Left ventricle myocardium inferior (tissue), 1 donor: ENCODE results near the gene OR10A4. TPM values are rescaled to one million over a fixed set of nuclear protein-coding genes. Genes with fewer than 3 reads are reported as not detected.
A peak's percentile ranks its signal among the peaks of the same experiment; 100 is the strongest.

ENCODE experiments used
- DNase-seq: peaks from one replicate; pipeline ENCODE4 v3.0.0-alpha.2; 2020
- H3K27ac ChIP-seq: fragments of 200-600 bp; replicated peaks from 2 replicates; pipeline ENCODE4 v1.8.0; 2021
- H3K27me3 ChIP-seq: fragments of 200-600 bp; 2 replicates; pipeline ENCODE4 v1.8.0; 2021; ENCODE audit warnings: low read depth
- H3K36me3 ChIP-seq: fragments of 200-600 bp; 2 replicates; pipeline ENCODE4 v1.8.0; 2021
- H3K4me1 ChIP-seq: fragments of 200-600 bp; 2 replicates; pipeline ENCODE4 v1.8.0; 2021
- H3K4me3 ChIP-seq: fragments of 200-600 bp; 2 replicates; pipeline ENCODE4 v1.8.0; 2021; ENCODE audit warnings: mild to moderate bottlenecking, moderate library complexity
- H3K9me3 ChIP-seq: fragments of 200-600 bp; replicated peaks from 2 replicates; pipeline ENCODE4 v1.8.0; 2021
- intact Hi-C: fragments of 100-400 bp; cut with micrococcal nuclease; formaldehyde crosslinking; loops from one replicate; pipeline ENCODE4 v1.11.0; 2022
- total RNA-seq: library from RNA; stranded (reverse); fragmentation: NEBNext Ultra II Directional; extraction: Animal tissue kit (Norgen Biotek cat#: 25700); gene quantifications from one replicate; pipeline ENCODE4 v1.2.1, GENCODE V29; 2021
- TF ChIP-seq, protein P1 (sequence below): fragments of 200-600 bp; IDR thresholded peaks from 2 replicates; pipeline ENCODE4 v1.8.0; 2021; ENCODE audit warnings: antibody characterized with exemption, mild to moderate bottlenecking, borderline replicate concordance
- donor health status: DM: no; HTN: yes; CAD: no; lungs with severe emphysema.

The OR10A4 gene
- total RNA-seq, 1 donor from 2014 or later, result not detected

DNA sequence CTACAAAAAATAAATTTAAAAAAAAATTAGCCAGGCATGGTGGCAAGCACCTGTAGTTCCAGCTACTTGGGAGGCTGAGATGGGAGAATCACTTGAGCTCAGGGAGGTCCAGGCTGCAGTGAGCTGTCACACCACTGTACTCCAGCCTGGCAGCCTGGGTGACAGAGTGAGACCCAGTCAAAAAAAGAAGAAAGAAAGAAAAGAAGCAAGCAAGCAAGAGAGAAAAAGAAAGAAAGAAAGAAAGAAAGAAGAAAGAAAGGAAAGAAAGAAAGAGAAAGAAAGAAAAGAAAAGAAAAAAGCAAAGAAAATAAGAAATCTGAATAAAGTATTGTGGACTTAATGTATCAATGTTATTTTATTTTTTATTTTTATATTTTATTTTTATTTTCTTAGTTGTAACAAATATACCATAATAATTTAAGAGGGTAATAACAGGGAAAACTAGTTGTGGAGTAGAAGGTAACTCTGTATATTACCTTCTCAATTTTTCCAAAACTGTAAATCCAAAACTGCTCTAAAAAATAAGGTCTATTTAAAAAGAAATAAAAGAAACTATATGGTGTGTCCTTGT is 48.7 kb downstream of the OR10A4 start:
- Histone ChIP-seq H3K4me3 (no peak overlapping the region), H3K27me3 (peaks cover 33% of the 10 kb centered on the region), H3K9me3 (no peaks in the 10 kb centered on the region), H3K36me3 (no peaks in the 10 kb centered on the region), H3K4me1 (peaks cover 17% of the 10 kb centered on the region), H3K27ac (no peak overlapping the region)
- DNase-seq, result no peak
- TF ChIP-seq, protein P1, sequence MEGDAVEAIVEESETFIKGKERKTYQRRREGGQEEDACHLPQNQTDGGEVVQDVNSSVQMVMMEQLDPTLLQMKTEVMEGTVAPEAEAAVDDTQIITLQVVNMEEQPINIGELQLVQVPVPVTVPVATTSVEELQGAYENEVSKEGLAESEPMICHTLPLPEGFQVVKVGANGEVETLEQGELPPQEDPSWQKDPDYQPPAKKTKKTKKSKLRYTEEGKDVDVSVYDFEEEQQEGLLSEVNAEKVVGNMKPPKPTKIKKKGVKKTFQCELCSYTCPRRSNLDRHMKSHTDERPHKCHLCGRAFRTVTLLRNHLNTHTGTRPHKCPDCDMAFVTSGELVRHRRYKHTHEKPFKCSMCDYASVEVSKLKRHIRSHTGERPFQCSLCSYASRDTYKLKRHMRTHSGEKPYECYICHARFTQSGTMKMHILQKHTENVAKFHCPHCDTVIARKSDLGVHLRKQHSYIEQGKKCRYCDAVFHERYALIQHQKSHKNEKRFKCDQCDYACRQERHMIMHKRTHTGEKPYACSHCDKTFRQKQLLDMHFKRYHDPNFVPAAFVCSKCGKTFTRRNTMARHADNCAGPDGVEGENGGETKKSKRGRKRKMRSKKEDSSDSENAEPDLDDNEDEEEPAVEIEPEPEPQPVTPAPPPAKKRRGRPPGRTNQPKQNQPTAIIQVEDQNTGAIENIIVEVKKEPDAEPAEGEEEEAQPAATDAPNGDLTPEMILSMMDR, result no peak
- intact Hi-C loops, result no loop called here

DNA sequence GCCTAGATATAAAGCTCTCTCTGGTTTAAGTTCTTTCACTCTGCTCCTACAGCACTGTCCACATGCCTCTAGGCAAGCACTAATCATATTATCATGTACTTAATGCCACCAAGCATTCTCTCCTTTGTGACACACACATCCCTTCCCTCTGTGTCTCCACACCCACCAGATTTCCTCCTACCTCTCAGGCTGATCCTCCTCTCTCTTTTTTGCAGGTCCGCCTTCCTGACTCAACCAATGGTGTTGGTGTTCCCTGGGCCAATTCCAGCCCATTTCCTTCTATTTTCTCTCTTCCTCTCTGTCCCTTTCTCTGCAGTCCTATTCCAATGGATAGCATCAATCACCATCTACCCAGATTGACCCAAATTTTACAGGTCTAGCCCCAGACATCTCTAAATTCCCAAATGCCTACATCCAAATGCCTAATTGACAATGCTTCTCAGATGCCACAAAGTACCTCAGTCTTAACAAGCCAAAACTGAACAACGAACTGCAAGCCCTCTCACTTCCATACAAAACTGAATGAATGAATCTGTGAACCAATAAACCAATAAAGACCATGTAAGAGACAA is 49.3 kb downstream of the OR10A4 start:
- TF ChIP-seq, protein P1, result no peak

DNA sequence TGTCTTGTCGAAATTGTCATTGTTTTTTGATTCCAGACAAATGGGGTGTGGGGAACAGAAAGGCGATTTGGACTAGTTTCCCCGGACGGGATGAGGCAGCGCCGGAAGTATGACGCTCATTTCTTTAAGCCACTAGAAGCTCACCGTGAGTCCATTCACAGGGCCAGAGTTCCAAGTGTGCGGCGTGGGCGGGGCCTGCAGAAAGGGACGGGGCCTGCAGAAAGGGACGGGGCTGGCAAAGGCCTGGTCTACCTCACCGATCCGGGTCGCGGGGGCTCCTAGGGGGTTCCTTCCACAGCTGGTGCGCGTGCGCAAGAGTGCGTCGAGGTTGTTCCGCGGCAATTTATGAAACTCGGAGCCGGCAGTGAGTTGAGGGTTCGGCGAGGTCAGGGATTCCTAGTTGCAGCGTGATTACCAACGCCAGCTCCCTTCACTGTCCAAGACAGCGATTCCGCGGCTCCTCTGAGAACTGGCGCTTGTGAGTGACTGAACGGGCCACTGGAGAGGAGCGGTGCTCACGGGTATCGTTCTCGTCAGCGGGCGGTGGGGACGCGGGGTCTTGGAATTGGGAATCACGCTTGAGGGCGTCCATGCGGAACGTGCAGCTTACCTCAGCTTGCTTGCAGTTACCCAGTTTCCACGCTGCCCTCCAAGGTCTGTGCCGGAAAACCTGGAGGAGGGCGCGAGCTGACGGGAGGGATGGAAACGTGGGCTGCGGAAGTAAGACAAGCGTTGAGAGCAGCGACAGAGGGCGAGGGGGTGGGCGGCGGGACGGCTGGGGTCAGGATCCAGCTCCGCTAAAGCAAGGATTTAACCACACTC is 50.0 kb downstream of the OR10A4 start, which contains the start of gene ZNF215:
ZNF215 (plus strand) TSS at position 219 of the 822 bp plus-strand sequence. CDS start 5,847 bp downstream, outside the sequence.
- peaks cover 17% of the 10 kb centered on the region for H3K4me1 ChIP-seq
- peak within 1 kb of the TSS; percentile 76 for H3K4me3 ChIP-seq
- H3K27me3 ChIP-seq, result peaks cover 33% of the 10 kb centered on the region
- H3K27ac ChIP-seq, result peak within 1 kb of the TSS; percentile 43
- intact Hi-C loops, result no loop called here
- peak; percentile 72 for DNase-seq
- H3K9me3 ChIP-seq, result no peaks in the 10 kb centered on the region
- TF ChIP-seq, protein P1, result no peak
- no peaks in the 10 kb centered on the region for H3K36me3 ChIP-seq

More for the DNA sequence above, 49.3 kb downstream of the OR10A4 start:
- Histone ChIP-seq H3K27ac (peak overlapping the region; percentile 43), H3K4me1 (peaks cover 17% of the 10 kb centered on the region), H3K4me3 (peak overlapping the region; percentile 76), H3K36me3 (no peaks in the 10 kb centered on the region), H3K9me3 (no peaks in the 10 kb centered on the region), H3K27me3 (peaks cover 33% of the 10 kb centered on the region)
- no peak for DNase-seq
- intact Hi-C loops, result no loop called here

DNA sequence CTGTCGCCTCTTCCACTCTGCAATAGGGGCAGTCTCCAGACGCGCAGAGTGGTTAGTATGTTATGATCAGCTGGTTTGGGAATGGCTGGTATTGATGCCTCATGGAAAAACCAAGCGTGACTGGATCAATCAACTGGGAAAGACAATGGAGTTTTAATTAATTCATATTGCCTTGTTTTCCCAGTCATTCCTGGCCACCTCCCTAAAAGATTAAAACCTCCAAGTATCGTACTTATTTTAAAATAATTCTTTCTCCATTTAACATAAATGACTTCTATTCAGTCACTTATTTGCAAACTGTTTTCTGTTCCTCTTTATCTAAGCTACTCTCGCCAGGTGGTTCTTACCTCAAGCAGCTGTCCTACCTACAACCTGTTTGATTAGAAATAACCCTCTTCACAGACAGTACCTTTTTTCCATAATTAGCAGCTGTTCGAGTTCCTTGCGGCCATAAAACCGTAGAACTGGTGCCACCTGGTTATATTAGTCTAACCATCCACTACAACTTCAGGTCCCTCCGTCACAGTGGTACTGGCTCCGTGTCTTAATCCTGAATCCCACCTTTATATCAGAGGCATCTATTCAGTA is 50.7 kb downstream of the OR10A4 start:
- intact Hi-C loops, result no loop called here
- Histone ChIP-seq H3K36me3 (no peaks in the 10 kb centered on the region), H3K27ac (peak overlapping the region; percentile 43)

More for the DNA sequence above, 50.7 kb downstream of the OR10A4 start:
- Histone ChIP-seq H3K4me3 (peak overlapping the region; percentile 76), H3K27me3 (peaks cover 33% of the 10 kb centered on the region), H3K9me3 (no peaks in the 10 kb centered on the region), H3K4me1 (peaks cover 17% of the 10 kb centered on the region)
- no peak for DNase-seq
- TF ChIP-seq, protein P1, result no peak

Other genes starting within 250 kb of the OR10A4 start
- gene DCHS1, start 220.8 kb upstream of the OR10A4 start, total RNA-seq, result 9.5 TPM
- gene MRPL17, start 193.3 kb upstream of the OR10A4 start, total RNA-seq, result 40.2 TPM
- not detected for gene OR2AG2, start 104.6 kb upstream of the OR10A4 start, total RNA-seq
- gene OR2AG1, start 93.6 kb upstream of the OR10A4 start, total RNA-seq, result not detected
- gene OR6A2, start 76.9 kb upstream of the OR10A4 start, total RNA-seq, result not detected
- gene OR10A5, start 30.9 kb upstream of the OR10A4 start, total RNA-seq, result not detected
- gene OR10A2, start 13.6 kb upstream of the OR10A4 start, total RNA-seq, result not detected
- gene OR2D2, start 15.9 kb downstream of the OR10A4 start, total RNA-seq, result not detected
- gene OR2D3, start 44.4 kb downstream of the OR10A4 start, total RNA-seq, result not detected
- gene ZNF215, start 49.8 kb downstream of the OR10A4 start, total RNA-seq, result 0.77 TPM
- 0.96 TPM for gene ZNF214, start 143.7 kb downstream of the OR10A4 start, total RNA-seq
- not detected for gene NLRP14, start 143.9 kb downstream of the OR10A4 start, total RNA-seq
- gene RBMXL2, start 212.4 kb downstream of the OR10A4 start, total RNA-seq, result not detected